Stimulated activated CD4-positive, alpha-beta T cell treated with anti-CD3 and anti-CD28 coated beads, Interleukin-1b, Interleukin-23, amount 100 ng/mL, for 24 hours (primary cell): Measurements from ENCODE around the gene LAMA3.

Experiments used
- DNase-seq, 4 experiments: peaks; one replicate each; pipeline ENCODE4 v3.0.0-alpha.2; 2020; ENCODE audit warnings: low read depth in 4 of 4, low spot score in 1 of 4

The LAMA3 gene

GRCh38 chr18:23776306-23776705 is 87.1 kb downstream of the LAMA3 start:
- DNase-seq: no peak

GRCh38 chr18:23778828-23779227 is 89.6 kb downstream of the LAMA3 start:
- DNase-seq: no peak

- no peak for DNase-seq
These were observed 90.5 kb downstream of the LAMA3 start for GRCh38 chr18:23779696-23780303.

GRCh38 chr18:23784832-23785245 is 95.6 kb downstream of the LAMA3 start:
- no peak for DNase-seq

GRCh38 chr18:23793051-23793450 is 103.8 kb downstream of the LAMA3 start:
- no peak for DNase-seq

GRCh38 chr18:23793985-23794867 is 105.0 kb downstream of the LAMA3 start:
- DNase-seq: no peak

GRCh38 chr18:23798249-23798648 is 109.0 kb downstream of the LAMA3 start:
- no peak for DNase-seq

- no peak for DNase-seq
These were observed 109.6 kb downstream of the LAMA3 start for GRCh38 chr18:23798824-23799223.

- no peak for DNase-seq
These were observed 110.3 kb downstream of the LAMA3 start for GRCh38 chr18:23799540-23799939.

- no peak for DNase-seq
These were observed 111.6 kb downstream of the LAMA3 start for GRCh38 chr18:23800902-23801301.

GRCh38 chr18:23802817-23803216 is 113.6 kb downstream of the LAMA3 start:
- DNase-seq: no peak

GRCh38 chr18:23803755-23804154 is 114.5 kb downstream of the LAMA3 start:
- DNase-seq: no peak

GRCh38 chr18:23805898-23806297 is 116.6 kb downstream of the LAMA3 start:
- DNase-seq: no peak

GRCh38 chr18:23809415-23809814 is 120.2 kb downstream of the LAMA3 start:
- DNase-seq: no peak

GRCh38 chr18:23810396-23810795 is 121.1 kb downstream of the LAMA3 start:
- DNase-seq: peak in 1 of 4 experiments; percentile 7

- DNase-seq: no peak
These were observed 121.9 kb downstream of the LAMA3 start for GRCh38 chr18:23811176-23811575.

GRCh38 chr18:23812546-23813440 is 123.5 kb downstream of the LAMA3 start:
- no peak for DNase-seq

- no peak for DNase-seq
These were observed 125.8 kb downstream of the LAMA3 start for GRCh38 chr18:23814991-23815614.

- no peak for DNase-seq
These were observed 126.8 kb downstream of the LAMA3 start for GRCh38 chr18:23816021-23816420.

GRCh38 chr18:23816740-23817139 is 127.5 kb downstream of the LAMA3 start:
- DNase-seq: no peak

- DNase-seq: no peak
These were observed 129.7 kb downstream of the LAMA3 start for GRCh38 chr18:23819001-23819400.
